Lower leg skin (tissue), 4 donors: Measurements from ENCODE around the gene IL1R1. TPM values are rescaled to one million over a fixed set of nuclear protein-coding genes. Genes with fewer than 3 reads are reported as not detected.

Experiments used
- DNase-seq, 2 donors: peaks; one replicate each; pipeline ENCODE4 v3.0.0-alpha.2; 2019; ENCODE audit warnings: low spot score in 2 of 2
- H3K4me3 ChIP-seq: fragments of 200-600 bp; sonication (generic); 2 replicates; pipeline ENCODE4 v1.5.1; 2017; ENCODE audit warnings: mild to moderate bottlenecking, low read depth; ENCODE audit not compliant: poor library complexity, severe bottlenecking
- CTCF ChIP-seq, 3 donors: fragments of 450-650 bp; IDR thresholded peaks; one replicate each; pipeline ENCODE4 v1.5.1; 2016; ENCODE audit warnings: antibody characterized with exemption in 3 of 3, mild to moderate bottlenecking in 3 of 3, moderate library complexity in 2 of 3
- POLR2A ChIP-seq, 2 donors: fragments of 450-650 bp; IDR thresholded peaks; one replicate each; pipeline ENCODE4 v1.6.1; 2016 to 2017; ENCODE audit warnings: antibody characterized with exemption in 2 of 2, mild to moderate bottlenecking in 1 of 2, moderate library complexity in 1 of 2
- WGBS, 2 donors: methylation state at CpG; one replicate each; pipeline ENCODE4 v1.1.5; 2018; 5-methylcytosine and 5-hydroxymethylcytosine counted together
- intact Hi-C: fragments of 100-400 bp; cut with DNase I; formaldehyde crosslinking; loops from one replicate; pipeline ENCODE4 v1.15.0; 2023; ENCODE audit warnings: low total_unique reads
- total RNA-seq, 4 donors: library from RNA; depleted of rRNA; stranded (reverse); fragments of >200 nt; gene quantifications; one replicate each; pipeline ENCODE4 v1.1.0, GENCODE V29; 2016

IL1R1 gene
- total RNA-seq, 4 donors from 2014 or later = 43.2 to 92.9 (median 53.0) TPM

- 66 to 97% methylated on average over 1 of the region's 1 CpG for WGBS, 2 donors
- intact Hi-C loops = no loop called here
Observed at GRCh38 chr2:102139851-102140250, 2.7 kb upstream of the IL1R1 start.

GRCh38 chr2:102140377-102140776, 2.2 kb upstream of the IL1R1 start:
- TF ChIP-seq CTCF (IDR thresholded peaks at IDR 0.05) = no peak
- no peak for TF ChIP-seq POLR2A (IDR thresholded peaks at IDR 0.05)
- WGBS, 2 donors = 93 to 98% methylated on average over 2 of the region's 2 CpGs
- intact Hi-C loops = no loop called here
- DNase-seq = no peak
- no peak overlapping the region for H3K4me3 ChIP-seq

More at GRCh38 chr2:102139851-102140250, 2.7 kb upstream of the IL1R1 start:
- H3K4me3 ChIP-seq = no peak overlapping the region
- no peak for DNase-seq
- no peak for TF ChIP-seq CTCF (IDR thresholded peaks at IDR 0.05)
- TF ChIP-seq POLR2A (IDR thresholded peaks at IDR 0.05) = no peak

GRCh38 chr2:102141011-102141943, 1.3 kb upstream of the IL1R1 start:
- intact Hi-C loops = no loop called here
- TF ChIP-seq POLR2A (IDR thresholded peaks at IDR 0.05) = no peak
- TF ChIP-seq CTCF (IDR thresholded peaks at IDR 0.05) = no peak
- peak in 1 of 2 donors; percentile 27 for DNase-seq
- WGBS, 2 donors = 57 to 64% methylated on average over 15 of the region's 15 CpGs
- no peak overlapping the region for H3K4me3 ChIP-seq

- peak overlapping the region; percentile 88 for H3K4me3 ChIP-seq
- TF ChIP-seq CTCF (IDR thresholded peaks at IDR 0.05) = no peak
- no peak for TF ChIP-seq POLR2A (IDR thresholded peaks at IDR 0.05)
- 3 to 5% methylated on average over 23 to 39 of the region's 42 CpGs for WGBS, 2 donors
- intact Hi-C loops = no loop called here
- DNase-seq = peak in 1 of 2 donors; percentile 31
Observed at GRCh38 chr2:102142829-102143449, 393 bp downstream of the IL1R1 start.

- peak overlapping the region; percentile 88 for H3K4me3 ChIP-seq
- intact Hi-C loops = no loop called here
- WGBS, 2 donors = 24 to 25% methylated on average over 10 of the region's 10 CpGs
- no peak for TF ChIP-seq CTCF (IDR thresholded peaks at IDR 0.05)
- TF ChIP-seq POLR2A (IDR thresholded peaks at IDR 0.05) = no peak
- peak in 1 of 2 donors; percentile 21 for DNase-seq
Observed at GRCh38 chr2:102143450-102143985, 972 bp downstream of the IL1R1 start.
